Ishikawa (cell line): Measurements from ENCODE around the gene DPYD.

ENCODE experiments used
- CEBPB ChIP-seq: IDR thresholded peaks from 2 replicates; pipeline ENCODE4 v1.6.1; 2012
- CREB1 ChIP-seq: IDR thresholded peaks from 2 replicates; pipeline ENCODE4 v1.6.1; 2012; ENCODE audit warnings: low read depth
- EGR1 ChIP-seq: IDR thresholded peaks from 2 replicates; pipeline ENCODE4 v1.6.1; 2012
- EP300 ChIP-seq: IDR thresholded peaks from 2 replicates; pipeline ENCODE4 v1.6.1; 2012; ENCODE audit warnings: borderline replicate concordance
- FOXM1 ChIP-seq: IDR thresholded peaks from 2 replicates; pipeline ENCODE4 v1.6.1; 2012; ENCODE audit warnings: low read depth, borderline replicate concordance
- MAX ChIP-seq: IDR thresholded peaks from 2 replicates; pipeline ENCODE4 v1.6.1; 2012
- NFIC ChIP-seq: IDR thresholded peaks from 2 replicates; pipeline ENCODE4 v1.6.1; 2012
- RAD21 ChIP-seq: IDR thresholded peaks from 2 replicates; pipeline ENCODE4 v1.6.1; 2012; ENCODE audit warnings: low read depth
- REST ChIP-seq: IDR thresholded peaks from 2 replicates; pipeline ENCODE4 v1.6.1; 2012; ENCODE audit warnings: low read depth, mild to moderate bottlenecking
- TAF1 ChIP-seq: IDR thresholded peaks from 2 replicates; pipeline ENCODE4 v1.6.1; 2012; ENCODE audit warnings: low read depth, mild to moderate bottlenecking
- TCF12 ChIP-seq: IDR thresholded peaks from 2 replicates; pipeline ENCODE4 v1.6.1; 2012; ENCODE audit warnings: low read depth
- TEAD4 ChIP-seq: IDR thresholded peaks from 2 replicates; pipeline ENCODE4 v1.6.1; 2012
- USF1 ChIP-seq: IDR thresholded peaks from 2 replicates; pipeline ENCODE4 v1.6.1; 2012
- YY1 ChIP-seq: IDR thresholded peaks from 2 replicates; pipeline ENCODE4 v1.6.1; 2012; ENCODE audit warnings: low read depth
- ZBTB7A ChIP-seq: IDR thresholded peaks from 2 replicates; pipeline ENCODE4 v1.6.1; 2012; ENCODE audit warnings: low read depth

Gene DPYD

GRCh38 chr1:97138515-97139032 lies 782.3 kb downstream of the DPYD start:
- no peak for TF ChIP-seq TEAD4
- TF ChIP-seq EGR1, result no peak
- peak; percentile 50 for TF ChIP-seq USF1

- TF ChIP-seq EGR1, result no peak
- peak; percentile 81 for TF ChIP-seq RAD21
- TF ChIP-seq ZBTB7A, result no peak
- no peak for TF ChIP-seq CEBPB
- TF ChIP-seq NFIC, result no peak
Measured at GRCh38 chr1:97137862-97138514, 782.8 kb downstream of the DPYD start.

- TF ChIP-seq TAF1, result no peak
- no peak for TF ChIP-seq EGR1
- no peak for TF ChIP-seq YY1
- TF ChIP-seq FOXM1, result no peak
- no peak for TF ChIP-seq ZBTB7A
- no peak for TF ChIP-seq MAX
- no peak for TF ChIP-seq USF1
- TF ChIP-seq CREB1, result no peak
- TF ChIP-seq NFIC, result no peak
Measured at GRCh38 chr1:97136996-97137395, 783.8 kb downstream of the DPYD start.

- TF ChIP-seq CEBPB (no peak), REST (no peak), RAD21 (no peak), MAX (no peak), FOXM1 (no peak)
Measured at GRCh38 chr1:97135972-97136371, 784.9 kb downstream of the DPYD start.

GRCh38 chr1:97128426-97128825 lies 792.4 kb downstream of the DPYD start:
- TF ChIP-seq USF1, result no peak

GRCh38 chr1:97123717-97124431 lies 797.0 kb downstream of the DPYD start:
- no peak for TF ChIP-seq TAF1
- TF ChIP-seq YY1, result no peak
- TF ChIP-seq TCF12, result no peak
- no peak for TF ChIP-seq FOXM1
- no peak for TF ChIP-seq MAX
- no peak for TF ChIP-seq CEBPB
- no peak for TF ChIP-seq REST
- TF ChIP-seq EGR1, result no peak
- TF ChIP-seq RAD21, result no peak
- TF ChIP-seq EP300, result no peak
